Occipital lobe (tissue), 2 donors: ENCODE results near the gene STX1A. TPM values are rescaled to one million over a fixed set of nuclear protein-coding genes. Genes with fewer than 3 reads are reported as not detected.
A peak's percentile ranks its signal among the peaks of the same experiment; 100 is the strongest.

Experiments
- DNase-seq: peaks from one replicate; lab custom pipeline; 2025; lab: John Stamatoyannopoulos, UW
- total RNA-seq: library from RNA; depleted of rRNA; stranded (reverse); fragments of >200 nt; gene quantifications from one replicate; pipeline ENCODE4 v1.2.3, GENCODE V29; 2014

Gene STX1A
- total RNA-seq, 1 donor from 2014 or later = 49.8 TPM

DNA sequence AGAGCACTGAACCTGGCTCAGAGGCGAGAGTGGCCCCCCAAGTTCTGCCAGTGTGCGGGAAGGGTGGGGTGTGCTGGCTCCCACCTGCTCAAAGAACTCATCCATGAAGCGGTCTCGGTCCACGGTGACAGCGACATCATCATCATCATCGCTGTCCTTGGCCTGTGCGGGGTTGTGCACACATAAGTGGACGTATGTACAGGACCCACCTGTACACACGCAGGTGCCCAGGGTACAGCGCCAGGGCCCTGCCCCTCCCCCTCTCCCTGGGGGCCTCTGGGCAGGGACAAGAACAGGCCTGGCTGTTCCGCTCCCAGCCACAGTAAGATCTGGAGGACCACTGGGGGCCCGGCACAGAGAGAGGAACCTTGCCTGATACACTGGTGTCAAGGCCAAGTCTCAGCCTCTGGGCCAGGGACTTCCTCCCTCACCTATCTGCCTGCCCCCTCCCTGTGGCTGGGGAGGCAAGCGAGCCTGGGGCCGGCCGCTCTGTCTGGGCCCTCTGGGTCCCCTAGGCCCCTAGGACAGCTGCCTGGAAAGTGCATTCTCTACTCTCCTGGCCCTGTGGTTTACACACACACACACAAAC, 10.4 kb downstream of the STX1A start:
- no peak for DNase-seq

DNA sequence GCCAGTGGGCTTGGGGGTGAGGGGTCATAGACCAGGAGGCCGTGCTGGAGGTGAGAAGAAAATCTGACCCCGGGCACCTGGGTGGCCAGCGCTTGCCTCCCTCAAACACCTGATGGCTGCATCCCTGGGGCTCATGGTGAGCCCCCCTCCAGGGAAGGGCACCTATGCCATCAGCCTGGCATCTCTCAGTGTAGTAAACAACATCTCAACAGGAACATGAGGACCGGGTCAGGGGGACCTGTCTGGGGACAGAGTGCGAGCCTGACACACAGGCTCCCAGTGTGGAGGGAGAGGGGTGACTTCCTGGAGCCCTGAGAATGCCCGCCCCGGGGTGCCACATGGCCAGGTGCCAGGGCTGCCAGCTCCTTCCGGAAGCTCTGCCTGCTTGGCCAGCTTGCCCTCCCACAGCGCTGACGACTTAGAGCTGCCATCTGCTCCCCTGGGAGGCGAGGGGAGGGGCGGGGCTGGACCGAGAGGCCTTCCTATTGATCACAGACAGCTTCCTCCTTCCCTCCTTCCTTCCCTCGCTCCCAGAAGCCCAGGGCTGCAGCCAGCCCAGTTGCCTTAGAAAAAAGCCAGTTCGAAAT, 12.3 kb downstream of the STX1A start:
- peak; percentile 42 for DNase-seq

DNA sequence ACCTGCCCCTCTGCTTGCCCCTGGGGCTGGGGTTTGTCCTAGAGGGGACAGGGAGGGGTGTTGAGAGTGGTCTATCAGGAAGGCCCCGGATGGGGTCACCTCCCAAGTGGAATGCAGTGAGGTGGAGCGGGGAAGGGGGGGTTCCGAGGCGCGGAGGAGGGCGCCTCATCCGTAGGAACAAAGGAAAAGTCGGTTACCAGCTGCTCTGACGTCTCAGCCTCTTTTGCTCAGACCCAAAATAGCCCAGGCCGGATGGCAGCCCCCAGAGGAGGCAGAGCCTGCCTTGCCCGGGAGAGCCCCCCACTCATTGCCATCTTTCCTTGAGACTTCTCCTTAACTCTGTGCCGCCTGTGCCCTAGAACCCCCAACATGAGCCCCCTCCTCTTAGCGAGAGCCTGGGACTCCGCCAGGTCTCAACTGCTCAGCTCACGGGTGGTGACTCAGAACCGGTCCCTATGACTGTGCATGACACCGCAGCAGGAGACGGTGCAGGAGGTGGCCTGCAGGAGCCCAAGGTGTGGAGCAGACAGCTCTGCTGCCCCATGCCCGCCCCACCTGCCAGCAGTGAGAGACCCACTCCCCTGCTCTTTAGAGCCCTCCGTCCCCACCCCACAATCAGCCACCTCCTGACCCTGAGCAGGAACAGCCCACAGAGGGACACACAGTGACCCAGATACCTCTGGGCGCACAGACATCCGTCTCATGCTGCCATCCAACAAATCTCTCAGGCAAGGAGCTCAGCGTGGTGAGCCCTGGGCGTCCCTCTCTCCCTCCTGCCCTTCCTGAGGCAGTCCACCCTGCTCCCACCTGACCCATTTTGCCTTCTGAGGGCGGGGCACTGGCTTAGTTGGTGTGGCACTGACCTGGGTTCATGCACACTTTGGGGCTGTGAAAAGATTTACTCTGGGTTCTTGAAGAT, 13.1 kb downstream of the STX1A start:
- DNase-seq = peak; percentile 61

DNA sequence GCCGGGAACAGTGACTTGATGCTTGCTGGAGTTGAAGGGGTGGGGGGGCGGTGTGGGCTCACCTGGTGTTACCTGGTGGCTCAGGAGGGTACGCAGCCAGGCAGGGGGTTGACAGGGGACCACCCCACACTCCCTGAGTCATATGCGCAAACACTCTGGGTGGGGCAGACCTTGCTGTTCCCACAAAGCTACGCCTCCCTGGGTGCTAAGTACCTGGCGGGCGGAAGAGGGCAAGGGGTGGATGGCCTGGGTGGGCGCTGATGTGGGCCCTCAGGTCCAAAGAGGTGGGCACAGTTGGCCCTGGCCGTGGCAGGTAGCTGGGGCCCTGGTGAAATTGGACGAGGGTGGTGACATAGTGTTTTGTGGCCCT, 13.9 kb downstream of the STX1A start:
- no peak for DNase-seq

DNA sequence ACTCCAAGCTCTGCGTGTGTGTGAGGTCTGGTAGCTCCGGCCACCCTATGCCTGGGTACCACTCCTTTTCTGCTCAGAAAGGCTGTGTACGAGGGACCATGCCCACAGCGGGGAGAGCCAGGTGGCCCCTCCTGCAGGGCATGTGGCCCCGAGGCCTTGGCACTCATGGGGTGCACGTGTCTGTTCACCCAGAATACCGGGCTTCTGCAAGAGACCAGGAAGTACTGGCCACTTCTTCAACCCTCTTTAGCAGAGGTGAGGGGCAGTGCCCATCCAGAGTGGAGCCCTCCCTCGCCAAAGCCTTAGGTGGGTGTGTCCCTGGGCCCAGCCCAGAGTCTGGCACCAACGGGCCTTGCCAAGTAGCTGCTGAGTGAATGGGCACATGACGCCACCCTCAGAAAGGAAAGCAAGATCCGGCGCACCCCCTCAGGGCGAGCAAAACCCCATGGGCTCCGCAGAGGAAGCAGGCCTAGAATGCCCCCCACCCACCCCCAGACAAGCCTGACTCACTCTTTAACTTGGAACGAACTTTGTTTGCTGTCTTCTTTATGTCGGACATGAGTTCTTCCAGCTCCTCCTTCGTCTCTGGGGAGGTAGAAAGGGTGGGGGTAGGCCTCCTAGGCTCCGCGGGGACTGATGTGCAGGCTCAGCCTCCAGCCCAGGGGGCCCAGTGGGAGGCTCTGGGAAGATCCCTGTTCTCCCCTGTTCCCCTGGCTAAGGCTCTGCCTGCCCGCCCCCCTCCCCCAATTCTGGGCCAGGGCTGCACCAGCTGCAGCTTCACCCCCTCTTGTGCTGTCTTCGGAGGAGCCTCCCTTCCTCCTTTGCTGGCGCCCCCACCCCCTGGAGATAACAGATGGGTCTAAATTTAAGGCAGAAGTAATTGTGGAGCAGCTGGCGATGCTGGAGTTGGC, 14.6 kb downstream of the STX1A start:
- DNase-seq = peak; percentile 45

DNA sequence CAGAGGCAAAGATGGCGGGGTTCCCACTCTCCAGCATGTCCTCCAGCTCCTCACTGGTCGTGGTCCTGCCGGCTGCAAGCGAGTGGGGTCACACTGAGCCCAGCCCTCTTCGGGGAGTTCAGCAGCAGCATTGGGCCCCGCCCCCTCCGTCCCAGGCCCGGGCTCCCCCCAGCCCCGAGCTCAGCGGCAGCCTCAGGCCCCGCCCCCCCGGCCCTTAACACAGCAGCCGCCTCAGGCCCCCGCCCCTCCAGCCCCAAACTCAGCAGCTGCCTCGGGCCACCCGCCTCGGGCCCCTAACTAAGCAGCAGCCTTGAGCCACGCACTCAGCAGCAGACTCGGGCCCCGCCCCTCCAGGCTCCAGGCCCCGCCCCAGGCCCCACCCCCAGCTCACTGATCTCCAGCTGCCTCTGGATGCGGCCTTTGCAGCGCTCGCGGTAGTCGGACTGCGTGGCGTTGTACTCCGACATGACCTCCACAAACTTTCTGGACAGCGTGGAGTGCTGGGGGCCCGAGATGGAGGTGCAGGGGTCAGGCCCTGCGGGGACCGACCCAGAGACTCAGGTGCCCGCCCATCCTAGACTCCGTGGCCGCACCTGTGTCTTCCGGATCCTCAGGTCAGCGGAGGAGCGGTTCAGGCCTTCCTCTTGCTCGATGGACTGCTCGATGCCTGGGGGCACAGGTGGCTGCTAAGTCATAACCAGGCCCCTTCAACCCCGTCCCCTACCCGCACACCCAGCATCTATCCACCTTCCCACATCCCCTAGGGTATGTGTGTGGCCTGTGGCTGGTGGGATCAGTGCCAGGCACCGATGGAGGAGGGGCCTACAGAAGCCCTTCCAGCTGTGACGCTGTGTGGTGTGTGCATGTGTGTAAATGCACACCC, 15.5 kb downstream of the STX1A start:
- DNase-seq = no peak

DNA sequence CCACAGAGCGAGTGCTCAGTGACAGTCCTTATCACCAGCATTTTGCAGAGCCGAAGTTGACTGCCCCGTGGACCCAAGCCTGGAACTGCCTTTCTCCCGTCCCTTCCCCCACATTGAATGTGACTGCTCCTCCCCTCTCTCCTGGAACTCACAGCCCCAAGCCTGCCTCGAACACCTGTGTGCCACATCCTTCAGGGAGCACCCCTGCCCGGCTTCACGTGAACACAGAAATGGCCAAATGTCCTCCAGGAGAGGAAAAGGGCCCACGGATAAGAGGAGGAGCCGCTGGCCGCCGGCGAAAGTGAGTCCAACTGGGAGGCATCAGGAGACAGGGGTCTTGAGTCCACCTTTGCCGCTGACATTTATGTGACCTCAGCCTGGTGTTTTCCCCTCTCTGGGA, 16.2 kb downstream of the STX1A start:
- no peak for DNase-seq

DNA sequence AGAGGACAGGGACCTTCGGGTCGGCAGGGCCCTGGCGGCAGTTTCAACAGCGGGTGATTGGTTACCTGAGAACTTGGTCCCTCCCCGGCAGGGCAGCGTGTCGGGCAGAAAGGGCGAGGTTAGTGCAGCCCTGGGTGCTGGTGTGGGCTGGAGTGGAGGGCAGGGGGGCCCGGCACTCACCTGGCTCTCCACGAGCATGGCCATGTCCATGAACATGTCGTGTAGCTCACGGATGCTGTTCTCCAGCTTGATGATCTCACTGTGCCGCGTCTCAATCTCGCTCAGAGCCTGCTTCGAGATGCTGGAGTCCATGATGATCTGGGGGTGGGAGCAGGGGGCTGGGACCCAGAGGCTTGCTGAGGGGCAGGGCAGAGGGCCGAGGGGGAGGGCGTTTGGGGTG, 16.8 kb downstream of the STX1A start:
- no peak for DNase-seq

DNA sequence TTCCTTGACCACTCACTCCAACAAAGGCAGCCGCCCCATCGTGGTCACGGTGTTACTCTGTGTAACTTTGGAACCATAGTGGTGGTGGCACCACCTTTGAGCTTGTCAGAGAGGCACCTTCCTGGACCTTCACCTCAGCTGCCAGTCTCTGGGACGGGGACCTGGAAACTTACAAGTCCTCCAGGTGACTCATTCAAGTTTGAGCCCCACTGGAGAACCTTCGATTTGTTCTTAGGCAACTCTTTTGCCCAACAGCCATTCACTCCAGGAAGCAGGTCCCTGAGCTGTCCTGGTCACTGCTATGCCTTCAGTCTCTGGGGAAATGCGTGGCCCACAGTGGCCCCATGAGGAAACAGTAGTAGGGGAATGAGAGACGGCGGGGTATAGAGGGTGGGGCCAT, 17.2 kb downstream of the STX1A start:
- DNase-seq = no peak

DNA sequence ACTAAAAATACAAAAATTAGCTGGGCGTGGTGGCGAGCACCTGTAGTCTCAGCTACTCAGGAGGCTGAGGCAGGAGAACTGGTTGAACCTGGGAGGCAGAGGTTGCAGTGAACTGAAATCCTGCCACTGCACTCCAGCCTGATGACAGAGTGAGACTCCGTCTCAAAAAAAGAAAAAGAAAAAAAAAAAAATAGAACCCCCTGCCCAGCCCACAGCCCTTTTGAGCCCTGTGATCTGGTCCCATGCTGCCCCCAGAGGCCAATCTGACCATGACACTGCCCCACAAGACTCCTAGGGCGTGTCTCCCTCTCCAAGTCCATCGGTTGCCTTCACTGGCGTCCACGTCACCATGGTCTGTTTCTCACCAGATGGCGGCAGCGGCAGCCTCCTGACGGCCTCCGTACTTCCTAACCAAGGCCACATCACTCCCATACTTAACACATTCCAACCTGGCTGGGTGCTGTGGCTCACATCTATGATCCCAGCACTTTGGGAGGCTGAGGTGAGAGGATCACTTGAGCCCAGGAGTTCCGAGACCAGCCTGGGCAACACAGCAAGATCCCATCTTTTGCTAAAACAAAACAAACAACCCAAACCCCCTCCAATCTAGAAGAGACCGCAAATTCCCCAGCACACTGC, 18.0 kb downstream of the STX1A start:
- peak; percentile 43 for DNase-seq

DNA sequence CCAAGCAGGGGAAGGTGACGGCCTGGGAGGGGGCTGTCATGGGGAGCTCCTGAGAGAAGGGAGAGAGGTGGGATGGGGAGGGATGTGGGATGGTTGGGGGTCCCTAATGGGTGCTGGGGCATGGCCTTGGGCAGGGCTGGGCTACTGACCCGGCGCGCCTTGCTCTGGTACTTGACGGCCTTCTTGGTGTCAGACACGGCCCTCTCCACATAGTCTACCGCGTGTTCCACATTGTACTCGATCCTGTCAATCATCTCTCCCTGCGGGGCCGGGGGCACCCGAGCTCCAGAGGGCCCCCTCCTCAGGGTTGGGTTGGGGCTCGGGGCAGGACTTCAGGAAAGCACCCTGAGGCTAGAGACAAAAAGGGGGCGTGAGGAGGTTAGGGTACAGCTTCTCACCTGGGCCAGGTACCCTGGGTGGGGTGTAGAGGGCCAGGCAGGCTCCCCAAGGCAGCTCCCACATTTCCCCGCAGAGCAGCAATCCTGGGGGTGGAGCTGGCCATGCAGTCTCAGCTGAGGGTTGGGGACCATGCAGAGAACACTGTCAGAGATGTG, 18.8 kb downstream of the STX1A start:
- DNase-seq = no peak

DNA sequence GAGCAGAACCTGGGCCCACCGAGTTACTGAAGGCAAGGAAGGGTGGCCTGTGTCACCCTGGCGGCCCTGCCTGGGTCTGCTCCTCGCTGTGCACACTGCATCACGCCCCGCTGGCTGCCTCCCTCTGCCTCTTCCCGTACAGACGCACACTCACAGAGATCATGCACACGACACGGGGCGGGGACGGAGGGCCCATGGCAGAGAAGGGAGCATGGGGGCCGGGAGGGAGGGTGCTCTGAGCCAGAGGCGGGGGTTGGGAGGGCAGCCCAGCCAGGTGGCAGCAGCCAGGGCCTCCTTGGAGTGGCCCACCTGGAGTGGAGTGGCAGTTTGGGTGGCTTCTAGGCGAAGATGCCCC, 19.4 kb downstream of the STX1A start:
- DNase-seq = no peak

DNA sequence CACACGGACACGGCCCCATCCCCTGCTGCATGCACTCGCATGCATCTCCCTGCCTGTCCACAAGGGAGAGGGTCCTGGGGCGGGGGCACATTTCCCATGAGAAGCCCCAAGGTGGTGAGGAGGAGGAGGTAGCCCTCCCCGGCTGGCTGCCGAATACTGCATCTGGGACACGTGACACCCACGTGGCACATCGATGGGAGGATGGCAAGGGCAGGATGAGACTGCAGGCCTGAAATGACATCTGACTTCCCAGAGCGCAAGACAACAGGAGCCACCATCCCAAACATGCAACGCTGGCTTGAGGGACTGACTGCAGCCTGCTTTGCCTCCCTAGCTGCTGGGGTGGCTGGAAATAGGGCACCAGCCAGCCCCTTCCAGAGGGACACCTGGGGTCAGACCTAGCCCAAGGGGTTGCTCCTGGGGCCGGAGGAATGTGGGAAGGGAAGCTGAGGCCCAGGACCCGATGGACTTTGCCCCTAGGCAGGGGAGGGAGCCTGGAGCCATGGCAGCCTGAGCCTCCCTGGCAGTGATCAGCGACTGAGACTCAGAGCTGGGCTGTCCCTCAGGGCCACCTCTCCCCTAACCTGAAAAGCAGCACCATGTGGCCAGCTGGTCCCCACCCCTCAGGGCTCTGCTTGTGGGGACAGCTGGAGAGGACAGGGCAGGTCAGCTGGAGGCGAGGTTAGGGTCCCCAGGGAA, 19.9 kb downstream of the STX1A start:
- DNase-seq = no peak

DNA sequence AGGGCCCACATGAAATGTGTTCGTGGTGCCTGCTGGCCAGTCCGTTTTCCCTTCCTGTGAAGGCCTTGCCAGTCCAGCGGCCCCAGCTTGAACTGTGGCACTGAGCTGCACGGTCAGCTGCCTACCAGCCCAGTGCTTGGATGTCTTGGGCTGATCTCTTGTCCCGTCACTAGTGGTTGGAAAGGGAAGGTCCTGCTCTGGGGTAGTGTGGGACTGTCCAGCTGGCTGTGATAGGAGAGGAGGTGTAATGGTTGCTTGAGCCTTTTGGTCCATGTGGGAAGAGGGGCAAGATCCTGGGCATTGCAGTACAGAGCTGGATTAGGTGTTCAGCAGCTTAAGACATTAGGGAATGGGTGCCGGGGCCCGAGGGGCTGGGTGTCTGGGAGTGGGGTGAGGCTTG, 21.1 kb downstream of the STX1A start:
- no peak for DNase-seq

DNA sequence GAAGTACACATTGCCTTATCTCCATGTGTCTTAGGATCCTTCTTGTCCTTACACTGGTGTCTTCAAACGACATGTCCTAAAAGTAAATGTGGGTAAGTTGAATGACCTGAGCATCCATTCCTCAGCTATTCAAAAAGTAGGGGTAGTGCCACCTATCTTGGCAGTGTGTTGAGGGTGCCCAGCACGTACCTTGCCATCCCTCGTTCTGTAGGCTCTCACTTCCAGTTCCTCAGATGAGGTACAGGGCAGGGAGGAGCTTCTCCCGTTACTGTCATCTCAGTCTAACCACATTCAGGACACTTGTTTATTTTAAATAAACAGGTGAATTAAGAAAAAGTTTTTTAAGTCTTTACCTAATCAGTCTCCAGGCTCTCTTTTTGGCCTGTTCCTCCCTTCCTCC, 23.1 kb downstream of the STX1A start:
- DNase-seq = no peak

DNA sequence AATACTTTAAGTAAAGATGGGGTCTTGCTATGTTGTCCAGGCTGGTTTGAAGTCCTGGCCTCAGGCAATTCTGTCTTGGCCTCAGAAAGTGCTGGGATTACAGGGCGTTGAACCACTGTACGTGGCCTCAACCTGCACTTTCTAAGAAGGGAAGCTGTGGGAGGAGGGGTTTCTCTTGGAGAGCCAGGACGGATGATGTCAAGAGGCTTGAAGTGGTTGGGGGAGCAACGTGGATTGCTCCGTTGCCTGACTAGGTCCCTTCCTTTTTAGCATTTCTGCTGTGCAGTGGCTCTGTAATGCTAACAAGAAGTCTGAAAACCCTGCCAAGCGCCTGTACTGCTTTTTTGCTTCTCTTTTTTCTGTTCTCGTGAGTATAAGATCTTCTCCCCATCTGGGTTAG, 28.8 kb downstream of the STX1A start:
- DNase-seq = no peak

DNA sequence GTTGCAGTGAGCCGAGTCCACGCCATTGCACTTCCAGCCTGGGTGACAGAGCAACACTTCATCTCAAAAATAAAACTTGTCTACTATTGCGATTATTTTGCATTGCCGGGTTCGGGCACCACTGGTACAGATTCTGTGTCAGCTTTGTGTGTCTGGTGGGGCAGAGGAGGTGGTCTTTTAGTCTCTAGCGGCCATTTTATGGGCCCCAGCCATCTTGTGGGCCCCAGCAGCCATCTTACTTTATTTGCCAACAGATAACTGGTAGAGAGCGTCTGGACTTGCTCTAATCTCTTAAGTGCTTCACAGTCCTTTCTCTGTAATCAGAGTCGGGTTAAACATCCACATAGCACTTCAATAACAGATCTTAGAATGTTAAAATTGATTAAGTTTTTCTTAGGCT, 31.2 kb downstream of the STX1A start:
- DNase-seq = no peak

DNA sequence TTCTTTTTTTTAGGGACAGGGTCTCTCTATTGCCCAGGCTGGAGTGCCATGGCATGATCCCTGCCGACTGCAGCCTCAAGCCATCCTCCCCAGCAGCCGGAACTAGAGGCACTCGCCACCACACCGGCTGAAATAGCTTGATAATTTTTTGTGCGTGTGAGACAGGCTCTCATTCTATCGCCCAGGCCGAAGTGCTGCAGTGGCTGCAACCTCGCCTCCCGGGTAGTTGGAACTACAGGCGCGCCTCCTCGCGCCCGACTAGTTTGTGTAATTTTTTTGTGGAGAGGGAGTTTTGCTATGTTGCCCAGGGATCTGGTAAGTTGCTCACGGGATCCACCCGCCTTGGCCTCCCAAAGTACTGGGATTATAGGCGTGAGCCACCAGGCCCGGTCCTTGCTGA, 34.2 kb downstream of the STX1A start:
- no peak for DNase-seq
